SK-N-SH (cell line): ENCODE data around the gene TIE1. TPM values are rescaled to one million over a fixed set of nuclear protein-coding genes. Genes with fewer than 3 reads are reported as not detected.

Experiments
- CTCF ChIA-PET: fragments of 300-600, 350-600 bp; formaldehyde crosslinking; extraction: SDS; loops from one replicate; lab custom pipeline; 2021; lab: Yijun Ruan, JAX
- POLR2A ChIA-PET: fragments of 350-600 bp; sonication (Branson Sonifier 250); formaldehyde crosslinking; extraction: SDS; loops from one replicate; lab custom pipeline; 2020; ENCODE audit warnings: antibody characterized with exemption, inconsistent platforms; lab: Yijun Ruan, JAX
- DNase-seq: peaks from one replicate; pipeline ENCODE4 v3.0.0; 2012
- H2AFZ ChIP-seq: fragments of 200-600 bp; sonication (generic); 2 replicates; pipeline ENCODE4 v1.8.1; 2016; ENCODE audit warnings: antibody characterized with exemption, mild to moderate bottlenecking, low read depth
- H3F3A ChIP-seq: fragments of 200-600 bp; sonication (generic); replicated peaks from 2 replicates; pipeline ENCODE3; 2016; ENCODE audit warnings: antibody characterized with exemption, mild to moderate bottlenecking; ENCODE audit not compliant: insufficient read depth
- H3K27ac ChIP-seq, 2 experiments: fragments of 200-500 bp in 1 of 2; fragments of 200-600 bp in 1 of 2; sonication (Bioruptor generic) in 1 of 2; sonication (generic), shearing (Covaris generic) in 1 of 2; 2 replicates each; pipeline versions ENCODE4 v1.5.1 to v1.6.1; 2014 to 2016; ENCODE audit warnings: low read depth in 2 of 2, inconsistent platforms in 1 of 2, low read length in 1 of 2, mild to moderate bottlenecking in 1 of 2, mixed read lengths in 1 of 2
- H3K27me3 ChIP-seq: fragments of 200-600 bp; sonication (generic), shearing (Covaris generic); 2 replicates; pipeline ENCODE4 v1.6.1; 2016; ENCODE audit warnings: mixed run types; ENCODE audit not compliant: insufficient read depth
- H3K36me3 ChIP-seq, 2 experiments: fragments of 200-500 bp in 1 of 2; fragments of 200-600 bp in 1 of 2; sonication (Bioruptor generic) in 1 of 2; sonication (generic) in 1 of 2; replicated peaks in 1 of 2; 2 replicates each; pipeline versions ENCODE3 to v1.5.1; 2014 to 2016; ENCODE audit warnings: low read length in 1 of 2, mild to moderate bottlenecking in 1 of 2; ENCODE audit not compliant: insufficient read depth in 2 of 2, control insufficient read depth in 1 of 2
- H3K4me1 ChIP-seq, 2 experiments: fragments of 200-500 bp in 1 of 2; fragments of 200-600 bp in 1 of 2; sonication (Bioruptor generic) in 1 of 2; sonication (generic), shearing (Covaris generic) in 1 of 2; 2 replicates each; pipeline versions ENCODE4 v1.5.1 to v1.6.1; 2014 to 2016; ENCODE audit warnings: low read depth in 1 of 2, low read length in 1 of 2, mixed run types in 1 of 2; ENCODE audit not compliant: insufficient read depth in 2 of 2, control insufficient read depth in 1 of 2
- H3K4me2 ChIP-seq: fragments of 200-600 bp; sonication (generic), shearing (Covaris generic); 2 replicates; pipeline ENCODE4 v1.6.1; 2017; ENCODE audit warnings: mixed run types
- H3K4me3 ChIP-seq, 2 experiments: fragments of 200-500 bp in 1 of 2; fragments of 200-600 bp in 1 of 2; sonication (Bioruptor generic) in 1 of 2; sonication (generic), shearing (Covaris generic) in 1 of 2; 2 replicates each; pipeline versions ENCODE4 v1.5.1 to v1.8.1; 2014 to 2016; ENCODE audit warnings: low read depth in 2 of 2, inconsistent platforms in 1 of 2, low read length in 1 of 2, mild to moderate bottlenecking in 1 of 2, mixed read lengths in 1 of 2, moderate library complexity in 1 of 2
- H3K79me2 ChIP-seq: fragments of 200-600 bp; sonication (generic); 2 replicates; pipeline ENCODE4 v1.8.1; 2017; ENCODE audit warnings: mild to moderate bottlenecking; ENCODE audit not compliant: insufficient read depth
- H3K9ac ChIP-seq: fragments of 200-600 bp; sonication (generic); 2 replicates; pipeline ENCODE4 v1.6.1; 2017; ENCODE audit warnings: mixed run types
- H3K9me2 ChIP-seq: fragments of 200-600 bp; sonication (generic); 2 replicates; pipeline ENCODE4 v1.6.1; 2017; ENCODE audit warnings: mixed run types
- H3K9me3 ChIP-seq: fragments of 200-600 bp; sonication (generic); 2 replicates; pipeline ENCODE4 v1.6.1; 2017; ENCODE audit warnings: mixed run types, mild to moderate bottlenecking, moderate library complexity
- H4K20me1 ChIP-seq: fragments of 200-600 bp; sonication (generic); 2 replicates; pipeline ENCODE4 v1.6.1; 2017; ENCODE audit warnings: mild to moderate bottlenecking, mixed run types; ENCODE audit not compliant: insufficient read depth
- CTCF ChIP-seq: fragments of 200-600 bp; sonication (generic); IDR thresholded peaks from 2 replicates; pipeline ENCODE4 v1.6.1; 2017; ENCODE audit warnings: antibody characterized with exemption, mild to moderate bottlenecking, moderate library complexity
- ELF1 ChIP-seq: IDR thresholded peaks from 2 replicates; pipeline ENCODE4 v1.4.0; 2012
- EP300 ChIP-seq, 2 experiments: IDR thresholded peaks; 2 replicates each; pipeline versions ENCODE4 v1.4.0 to v1.6.1; 2012; ENCODE audit warnings: borderline replicate concordance in 1 of 2, low read depth in 1 of 2, low read length in 1 of 2
- EZH2phosphoT487 ChIP-seq: fragments of 200-600 bp; sonication (generic); IDR thresholded peaks from 2 replicates; pipeline ENCODE4 v1.6.1; 2017; ENCODE audit warnings: low read depth, mixed run types, mild to moderate bottlenecking, antibody characterized with exemption, moderate library complexity, borderline replicate concordance
- FOSL2 ChIP-seq: IDR thresholded peaks from 2 replicates; pipeline ENCODE4 v1.4.0; 2012; ENCODE audit warnings: low read depth, mild to moderate bottlenecking, moderate library complexity, borderline replicate concordance
- FOXM1 ChIP-seq: IDR thresholded peaks from 2 replicates; pipeline ENCODE4 v1.4.0; 2012; ENCODE audit warnings: low read depth, mild to moderate bottlenecking
- GATA2 ChIP-seq: sonication (generic); formaldehyde crosslinking; IDR thresholded peaks from 2 replicates; pipeline ENCODE4 v1.5.0; 2020; ENCODE audit warnings: mild to moderate bottlenecking, missing genetic modification reagents
- NRF1 ChIP-seq: IDR thresholded peaks from 2 replicates; pipeline ENCODE4 v1.6.1; 2012; ENCODE audit warnings: low read depth, mild to moderate bottlenecking, low read length
- RAD21 ChIP-seq: IDR thresholded peaks from 2 replicates; pipeline ENCODE4 v1.6.1; 2012; ENCODE audit warnings: mild to moderate bottlenecking, low read length
- REST ChIP-seq: IDR thresholded peaks from 2 replicates; pipeline ENCODE4 v1.6.1; 2012; ENCODE audit warnings: mild to moderate bottlenecking, low read depth, low read length, moderate library complexity
- SIN3A ChIP-seq: IDR thresholded peaks from 2 replicates; pipeline ENCODE4 v1.6.1; 2012; ENCODE audit warnings: low read depth, mild to moderate bottlenecking, low read length, moderate library complexity, borderline replicate concordance
- SMC3 ChIP-seq: IDR thresholded peaks from 2 replicates; pipeline ENCODE4 v1.6.1; 2012; ENCODE audit warnings: low read depth, low read length, improper control_type of control experiment
- TAF1 ChIP-seq: IDR thresholded peaks from 2 replicates; pipeline ENCODE4 v1.6.1; 2012; ENCODE audit warnings: low read depth, mild to moderate bottlenecking, low read length, moderate library complexity, borderline replicate concordance
- WGBS: methylation state at CpG from one replicate; pipeline ENCODE4 v1.1.6; 2017; ENCODE audit warnings: low lambda C conversion rate; 5-methylcytosine and 5-hydroxymethylcytosine counted together
- polyA plus RNA-seq, 3 experiments: library from polyadenylated mRNA; depleted of rRNA; stranded (reverse); fragments of >200 nt; gene quantifications; 2 replicates each; pipeline ENCODE4 v1.2.3, GENCODE V29; 2012
- TF ChIP-seq, protein P1 (sequence below): IDR thresholded peaks from 2 replicates; pipeline ENCODE4; 2012
- TF ChIP-seq, protein P2 (sequence below): IDR thresholded peaks from 2 replicates; pipeline ENCODE4 v1.4.0; 2012; ENCODE audit warnings: low read depth
- TF ChIP-seq, protein P3 (sequence below): fragments of 150-350 bp; IDR thresholded peaks from 2 replicates; pipeline ENCODE4 v1.6.1; 2017; ENCODE audit warnings: antibody characterized with exemption, low read length, low read depth, borderline replicate concordance

TIE1 gene
- polyA plus RNA-seq, 1 of the 3 experiments (the other 2 are of a cell fraction), result 1.6 TPM

DNA sequence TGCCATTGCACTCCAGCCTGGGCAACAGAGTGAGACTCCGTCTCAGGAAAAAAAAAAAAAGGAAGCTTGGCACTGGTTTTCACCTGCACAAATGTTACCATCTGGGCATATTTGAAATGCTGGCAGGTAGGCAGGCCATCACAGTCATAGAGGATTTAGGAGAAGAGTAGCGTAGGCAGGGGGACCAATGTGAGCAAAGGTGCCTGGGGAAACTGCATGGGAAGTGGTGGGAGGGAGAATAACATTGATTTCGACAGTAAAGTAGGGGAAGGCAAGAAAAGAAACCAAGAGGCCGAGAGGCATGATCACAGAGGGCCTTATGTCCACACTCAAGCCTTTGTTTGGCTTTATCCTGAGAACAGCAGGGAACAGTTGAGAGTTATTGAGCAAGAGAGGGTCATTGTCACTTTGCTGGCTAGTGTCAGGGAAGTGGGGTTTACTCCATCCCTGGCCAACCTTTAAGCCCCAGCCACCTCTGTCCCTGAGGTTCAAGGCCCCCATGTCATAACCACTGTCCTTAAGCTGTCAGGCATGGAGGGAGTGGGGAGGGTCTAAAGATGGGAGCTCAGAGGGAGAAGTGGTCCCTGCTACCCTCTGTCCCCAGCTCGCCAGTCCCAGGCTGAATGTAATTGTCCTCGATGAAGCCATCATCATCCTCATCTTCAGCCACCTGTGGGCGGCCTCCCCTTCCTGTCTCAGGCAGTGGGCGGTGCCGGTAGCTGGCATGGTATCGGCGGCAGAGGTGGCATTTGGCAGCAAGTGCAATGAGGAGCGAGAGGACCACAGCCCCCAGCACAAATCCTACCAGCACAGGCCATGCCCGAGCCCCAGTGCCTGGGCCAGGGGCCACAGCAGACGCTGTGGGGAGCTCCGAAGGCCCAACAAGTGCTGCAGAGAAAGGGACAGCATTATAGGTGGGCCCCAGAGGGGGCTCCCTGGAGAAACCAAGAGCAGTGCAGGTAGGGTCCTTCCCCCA is 18.3 kb upstream of the TIE1 start:
- H4K20me1 ChIP-seq, result no peaks in the 10 kb centered on the region
- no peak overlapping the region for H3K27ac ChIP-seq
- H3F3A ChIP-seq, result no peaks in the 10 kb centered on the region
- peaks cover 2% of the 10 kb centered on the region; the same call in 1 of the 2 replicates for H3K27me3 ChIP-seq
- no peak overlapping the region for H3K4me3 ChIP-seq
- no peaks in the 10 kb centered on the region for H3K79me2 ChIP-seq
- no peaks in the 10 kb centered on the region for H3K36me3 ChIP-seq
- no peak overlapping the region for H2AFZ ChIP-seq
- no peaks in the 10 kb centered on the region for H3K9me3 ChIP-seq
- no peaks in the 10 kb centered on the region for H3K4me1 ChIP-seq
- ChIA-PET CTCF (interaction anchor here (1.4 kb wide), 1 partner anchor 56 kb away, joined by 5 read pairs; no protein-coding TSS in a partner anchor), POLR2A (interaction anchor here (0.6 kb wide), 1 partner anchor 304 kb away, joined by 3 read pairs; no protein-coding TSS in a partner anchor)
- WGBS, result 71% methylated on average over 12 of the region's 15 CpGs
- no peak overlapping the region for H3K4me2 ChIP-seq
- no peak for DNase-seq
- no peaks in the 10 kb centered on the region for H3K9me2 ChIP-seq
- no peak overlapping the region for H3K9ac ChIP-seq
- TF ChIP-seq RAD21 (no peak), FOSL2 (no peak), EP300 (IDR thresholded peaks at IDR 0.05; ENCODE audit: borderline replicate concordance in 1 of 2, low read depth in 1 of 2, low read length in 1 of 2) (no peak), ELF1 (no peak), FOXM1 (no peak), CTCF (no peak), SIN3A (no peak), SMC3 (no peak), REST (no peak), NRF1 (no peak), EZH2phosphoT487 (no peak), TAF1 (no peak), GATA2 (CRISPR knock-in tag) (no peak)
- TF ChIP-seq, protein P1, sequence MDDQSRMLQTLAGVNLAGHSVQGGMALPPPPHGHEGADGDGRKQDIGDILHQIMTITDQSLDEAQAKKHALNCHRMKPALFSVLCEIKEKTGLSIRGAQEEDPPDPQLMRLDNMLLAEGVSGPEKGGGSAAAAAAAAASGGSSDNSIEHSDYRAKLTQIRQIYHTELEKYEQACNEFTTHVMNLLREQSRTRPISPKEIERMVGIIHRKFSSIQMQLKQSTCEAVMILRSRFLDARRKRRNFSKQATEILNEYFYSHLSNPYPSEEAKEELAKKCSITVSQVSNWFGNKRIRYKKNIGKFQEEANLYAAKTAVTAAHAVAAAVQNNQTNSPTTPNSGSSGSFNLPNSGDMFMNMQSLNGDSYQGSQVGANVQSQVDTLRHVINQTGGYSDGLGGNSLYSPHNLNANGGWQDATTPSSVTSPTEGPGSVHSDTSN, result no peak
- TF ChIP-seq, protein P2, sequence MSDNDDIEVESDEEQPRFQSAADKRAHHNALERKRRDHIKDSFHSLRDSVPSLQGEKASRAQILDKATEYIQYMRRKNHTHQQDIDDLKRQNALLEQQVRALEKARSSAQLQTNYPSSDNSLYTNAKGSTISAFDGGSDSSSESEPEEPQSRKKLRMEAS, result no peak
- TF ChIP-seq, protein P3, sequence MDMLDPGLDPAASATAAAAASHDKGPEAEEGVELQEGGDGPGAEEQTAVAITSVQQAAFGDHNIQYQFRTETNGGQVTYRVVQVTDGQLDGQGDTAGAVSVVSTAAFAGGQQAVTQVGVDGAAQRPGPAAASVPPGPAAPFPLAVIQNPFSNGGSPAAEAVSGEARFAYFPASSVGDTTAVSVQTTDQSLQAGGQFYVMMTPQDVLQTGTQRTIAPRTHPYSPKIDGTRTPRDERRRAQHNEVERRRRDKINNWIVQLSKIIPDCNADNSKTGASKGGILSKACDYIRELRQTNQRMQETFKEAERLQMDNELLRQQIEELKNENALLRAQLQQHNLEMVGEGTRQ, result no peak
